Memory B cell (primary cell): ENCODE data around the gene ZMYND10.

ENCODE experiments used
- ATAC-seq: fragments of 150-1000 bp; cut with Tn5 transposase; 2 replicates; pipeline ENCODE4 v1.10.0; 2021; ENCODE audit warnings: low read depth, mild to moderate bottlenecking, moderate library complexity
- DNase-seq, 2 donors: peaks; one replicate each; pipeline ENCODE4 v3.0.0; 2022; ENCODE audit warnings: low spot score in 2 of 2
- H3K27ac Mint-ChIP-seq: one replicate; pipeline ENCODE4 v1.8.0; 2022; ENCODE audit warnings: mild to moderate bottlenecking, moderate library complexity, mixed read lengths
- H3K27me3 Mint-ChIP-seq: one replicate; pipeline ENCODE4 v1.8.0; 2022; ENCODE audit warnings: mixed read lengths
- H3K36me3 Mint-ChIP-seq: one replicate; pipeline ENCODE4 v1.8.0; 2022; ENCODE audit warnings: mild to moderate bottlenecking, mixed read lengths
- H3K4me1 Mint-ChIP-seq: one replicate; pipeline ENCODE4 v1.8.0; 2022; ENCODE audit warnings: mixed read lengths
- H3K4me3 Mint-ChIP-seq: one replicate; pipeline ENCODE4 v1.8.0; 2022; ENCODE audit warnings: mild to moderate bottlenecking, moderate library complexity, mixed read lengths
- H3K9me3 Mint-ChIP-seq: one replicate; pipeline ENCODE4 v1.8.0; 2022; ENCODE audit warnings: mixed read lengths

ZMYND10 gene

DNA sequence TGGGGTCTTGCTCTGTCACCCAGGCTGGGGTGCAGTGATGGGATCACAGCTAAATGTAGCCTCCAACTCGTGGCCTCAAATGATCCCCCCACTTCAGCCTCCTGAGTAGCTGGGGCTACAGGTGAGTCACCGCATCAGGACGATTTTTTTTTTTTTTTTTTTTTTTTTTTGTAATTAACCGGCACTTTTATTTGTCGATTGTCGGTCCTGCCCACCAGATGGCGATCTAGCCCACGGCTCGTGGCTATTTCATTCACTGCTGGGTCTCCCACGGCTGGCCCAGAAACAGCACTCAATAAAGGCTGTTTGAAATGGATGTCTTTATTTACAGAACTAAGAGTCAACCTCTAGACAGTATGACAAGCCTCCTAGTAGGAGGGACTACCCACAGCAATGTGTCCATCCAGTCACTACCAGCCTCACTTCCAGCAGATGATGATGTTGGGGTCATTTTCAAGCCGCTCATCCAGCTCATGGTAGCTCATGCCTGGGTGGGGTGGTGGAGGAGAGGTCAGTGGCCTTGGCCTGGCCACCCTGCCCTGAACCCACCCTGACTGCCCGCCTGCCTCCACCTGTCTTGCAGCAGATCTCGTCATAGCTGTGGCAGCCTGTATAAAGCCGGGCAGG is 1.8 kb upstream of the ZMYND10 start:
- no peaks in the 10 kb centered on the region for H3K9me3 Mint-ChIP-seq
- no peak overlapping the region for H3K4me3 Mint-ChIP-seq
- peaks cover 37% of the 10 kb centered on the region for H3K4me1 Mint-ChIP-seq
- no peak overlapping the region for H3K27ac Mint-ChIP-seq
- no peaks in the 10 kb centered on the region for H3K27me3 Mint-ChIP-seq
- ATAC-seq (peak; percentile 14), DNase-seq (peak; percentile 60 to 70)
- H3K36me3 Mint-ChIP-seq = no peaks in the 10 kb centered on the region

DNA sequence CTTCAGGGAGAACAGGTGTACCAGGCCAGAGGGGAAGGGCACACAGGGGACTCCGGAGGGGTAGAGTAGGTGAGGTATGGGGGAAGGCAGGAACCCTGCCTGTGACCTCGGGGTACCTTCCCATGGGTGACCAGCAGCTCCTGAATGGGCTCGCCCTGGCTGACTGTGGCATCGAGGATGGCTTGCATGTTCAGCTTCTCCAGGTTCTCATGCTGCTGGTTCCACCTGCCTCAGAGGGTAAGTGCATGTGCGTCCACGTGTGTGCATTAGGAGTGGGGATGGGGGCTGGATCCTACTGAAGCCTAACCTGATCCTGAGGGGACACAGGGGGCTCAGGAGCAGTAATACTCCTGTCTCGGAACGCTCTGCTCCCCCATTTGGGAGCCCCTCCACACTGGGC is 524 bp downstream of the ZMYND10 start:
- ATAC-seq (no peak), DNase-seq (no peak)
- Mint-ChIP-seq H3K27ac (no peak overlapping the region), H3K27me3 (no peaks in the 10 kb centered on the region), H3K4me3 (peak overlapping the region; percentile 15), H3K4me1 (peaks cover 31% of the 10 kb centered on the region), H3K9me3 (no peaks in the 10 kb centered on the region), H3K36me3 (no peaks in the 10 kb centered on the region)

- no peak for ATAC-seq
- Mint-ChIP-seq H3K4me1 (peaks cover 31% of the 10 kb centered on the region), H3K27me3 (no peaks in the 10 kb centered on the region), H3K9me3 (no peaks in the 10 kb centered on the region), H3K27ac (peak overlapping the region; percentile 53), H3K36me3 (peaks cover 3% of the 10 kb centered on the region), H3K4me3 (no peak overlapping the region)
- no peak for DNase-seq
Measured at GRCh38 chr3:50342813-50343633, 2.5 kb downstream of the ZMYND10 start.

GRCh38 chr3:50341996-50342650 is 3.4 kb downstream of the ZMYND10 start:
- no peak for ATAC-seq
- H3K27ac Mint-ChIP-seq = no peak overlapping the region
- no peak for DNase-seq
- peaks cover 33% of the 10 kb centered on the region for H3K4me1 Mint-ChIP-seq
- H3K9me3 Mint-ChIP-seq = no peaks in the 10 kb centered on the region
- no peak overlapping the region for H3K4me3 Mint-ChIP-seq
- H3K36me3 Mint-ChIP-seq = peaks cover 3% of the 10 kb centered on the region
- H3K27me3 Mint-ChIP-seq = no peaks in the 10 kb centered on the region

DNA sequence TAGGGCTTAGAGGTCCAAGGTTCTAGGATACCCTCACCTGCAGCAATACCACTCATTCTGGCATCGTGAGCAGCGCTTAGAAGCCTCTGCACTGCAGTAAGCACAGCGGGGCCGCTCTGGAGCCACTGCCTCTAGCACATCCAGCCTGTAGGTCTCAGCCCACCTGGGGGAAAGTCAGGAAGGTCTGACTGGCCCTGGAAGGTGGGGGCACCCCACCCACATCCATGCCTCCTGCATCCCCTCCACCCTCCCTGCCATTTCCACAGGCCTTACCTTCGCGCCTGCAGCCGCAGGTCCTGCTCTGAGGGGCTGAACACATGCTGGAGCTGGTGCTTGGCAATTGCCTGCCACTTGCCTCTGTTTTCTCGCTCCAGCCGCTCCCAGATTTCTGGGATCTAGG is 4.0 kb downstream of the ZMYND10 start:
- H3K36me3 Mint-ChIP-seq = peaks cover 5% of the 10 kb centered on the region

GRCh38 chr3:50340448-50341329 is 4.8 kb downstream of the ZMYND10 start, which contains the start of gene RASSF1:
TSS of gene RASSF1 (minus strand) at chr3:50340836. CDS start at chr3:50340805, 31 bp downstream.
- peaks cover 34% of the 10 kb centered on the region for H3K4me1 Mint-ChIP-seq
- H3K27me3 Mint-ChIP-seq = no peaks in the 10 kb centered on the region
- peak within 1 kb of the TSS; percentile 97 for H3K4me3 Mint-ChIP-seq
- H3K27ac Mint-ChIP-seq = peak within 1 kb of the TSS; percentile 99
- DNase-seq (peak; percentile 29 to 53), ATAC-seq (peak; percentile 6)
- no peaks in the 10 kb centered on the region for H3K9me3 Mint-ChIP-seq
- peaks cover 6% of the 10 kb centered on the region for H3K36me3 Mint-ChIP-seq

More for the DNA sequence above, 4.0 kb downstream of the ZMYND10 start:
- ATAC-seq = no peak
- Mint-ChIP-seq H3K4me1 (peaks cover 35% of the 10 kb centered on the region), H3K27me3 (no peaks in the 10 kb centered on the region), H3K4me3 (peak overlapping the region; percentile 97), H3K27ac (no peak overlapping the region), H3K9me3 (no peaks in the 10 kb centered on the region)
- DNase-seq = no peak

GRCh38 chr3:50340147-50340447 is 5.4 kb downstream of the ZMYND10 start:
- Mint-ChIP-seq H3K4me1 (peaks cover 34% of the 10 kb centered on the region), H3K4me3 (peak overlapping the region; percentile 97), H3K9me3 (no peaks in the 10 kb centered on the region), H3K27ac (peak overlapping the region; percentile 99), H3K27me3 (no peaks in the 10 kb centered on the region), H3K36me3 (peaks cover 6% of the 10 kb centered on the region)
- no peak for ATAC-seq
- no peak for DNase-seq

GRCh38 chr3:50339485-50340146 is 5.9 kb downstream of the ZMYND10 start:
- ATAC-seq (no peak), DNase-seq (no peak)
- H3K27ac Mint-ChIP-seq = peak overlapping the region; percentile 99
- H3K27me3 Mint-ChIP-seq = no peaks in the 10 kb centered on the region
- H3K36me3 Mint-ChIP-seq = peaks cover 6% of the 10 kb centered on the region
- H3K9me3 Mint-ChIP-seq = no peaks in the 10 kb centered on the region
- H3K4me1 Mint-ChIP-seq = peaks cover 34% of the 10 kb centered on the region
- peak overlapping the region; percentile 97 for H3K4me3 Mint-ChIP-seq

- peak overlapping the region; percentile 99 for H3K27ac Mint-ChIP-seq
- peaks cover 37% of the 10 kb centered on the region for H3K4me1 Mint-ChIP-seq
- H3K27me3 Mint-ChIP-seq = no peaks in the 10 kb centered on the region
- DNase-seq (no peak), ATAC-seq (no peak)
- peaks cover 8% of the 10 kb centered on the region for H3K36me3 Mint-ChIP-seq
- H3K9me3 Mint-ChIP-seq = no peaks in the 10 kb centered on the region
- H3K4me3 Mint-ChIP-seq = peak overlapping the region; percentile 97
Measured at GRCh38 chr3:50338965-50339364, 6.6 kb downstream of the ZMYND10 start.

DNA sequence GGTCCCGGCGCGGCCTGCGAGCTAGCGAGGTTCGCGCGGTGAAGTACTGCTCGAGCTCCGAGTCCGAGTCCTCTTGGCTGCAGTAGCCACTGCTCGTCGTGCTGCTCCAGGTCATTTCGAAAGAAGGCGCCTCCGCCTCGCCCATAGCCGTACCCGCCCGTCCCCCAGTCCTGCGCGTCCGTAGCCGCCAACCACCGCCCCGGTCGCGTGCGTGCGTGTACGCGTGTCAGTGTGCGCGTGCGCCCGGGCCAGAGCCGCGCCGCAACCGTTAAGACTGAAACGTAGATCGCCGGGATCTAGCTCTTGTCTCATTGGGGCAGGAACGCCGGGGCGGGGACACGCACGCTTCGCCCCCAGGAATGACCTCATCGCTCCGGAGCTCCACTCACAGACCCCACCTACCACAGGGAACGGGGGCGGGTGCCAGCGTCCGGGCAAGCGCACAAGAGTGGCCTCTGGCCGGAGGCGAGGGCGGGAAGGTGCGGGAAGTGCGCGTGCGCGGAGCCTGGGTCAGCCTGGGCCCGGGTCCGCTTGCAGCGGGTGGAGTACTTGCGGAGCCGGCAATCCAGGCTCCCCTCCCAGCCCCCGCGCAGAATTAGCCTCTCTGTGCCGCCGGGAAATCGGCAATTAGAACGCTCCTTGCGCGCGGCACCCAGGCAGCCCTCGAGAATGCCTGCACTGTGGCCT is 8.2 kb downstream of the ZMYND10 start:
- H3K36me3 Mint-ChIP-seq = peaks cover 8% of the 10 kb centered on the region
- peak; percentile 81 to 90 for DNase-seq
- peak overlapping the region; percentile 97 for H3K4me3 Mint-ChIP-seq
- no peaks in the 10 kb centered on the region for H3K9me3 Mint-ChIP-seq
- H3K4me1 Mint-ChIP-seq = peaks cover 30% of the 10 kb centered on the region
- no peaks in the 10 kb centered on the region for H3K27me3 Mint-ChIP-seq
- peak; percentile 77 for ATAC-seq
- peak overlapping the region; percentile 99 for H3K27ac Mint-ChIP-seq

GRCh38 chr3:50336452-50337174 is 8.9 kb downstream of the ZMYND10 start:
- no peaks in the 10 kb centered on the region for H3K9me3 Mint-ChIP-seq
- no peaks in the 10 kb centered on the region for H3K27me3 Mint-ChIP-seq
- DNase-seq (no peak), ATAC-seq (peak; percentile 36)
- H3K4me1 Mint-ChIP-seq = peaks cover 30% of the 10 kb centered on the region
- peak overlapping the region; percentile 99 for H3K27ac Mint-ChIP-seq
- H3K36me3 Mint-ChIP-seq = peaks cover 8% of the 10 kb centered on the region
- H3K4me3 Mint-ChIP-seq = peak overlapping the region; percentile 97

- ATAC-seq (no peak), DNase-seq (no peak)
- H3K4me1 Mint-ChIP-seq = peaks cover 20% of the 10 kb centered on the region
- H3K27ac Mint-ChIP-seq = no peak overlapping the region
- peak overlapping the region; percentile 21 for H3K4me3 Mint-ChIP-seq
- peaks cover 17% of the 10 kb centered on the region for H3K36me3 Mint-ChIP-seq
- no peaks in the 10 kb centered on the region for H3K9me3 Mint-ChIP-seq
- H3K27me3 Mint-ChIP-seq = no peaks in the 10 kb centered on the region
Measured at GRCh38 chr3:50334339-50335075, 11.0 kb downstream of the ZMYND10 start.
